ENCODE results near the gene DLK1.
A peak's percentile ranks its signal among the peaks of the same experiment; 100 is the strongest.

DLK1 gene

DNA sequence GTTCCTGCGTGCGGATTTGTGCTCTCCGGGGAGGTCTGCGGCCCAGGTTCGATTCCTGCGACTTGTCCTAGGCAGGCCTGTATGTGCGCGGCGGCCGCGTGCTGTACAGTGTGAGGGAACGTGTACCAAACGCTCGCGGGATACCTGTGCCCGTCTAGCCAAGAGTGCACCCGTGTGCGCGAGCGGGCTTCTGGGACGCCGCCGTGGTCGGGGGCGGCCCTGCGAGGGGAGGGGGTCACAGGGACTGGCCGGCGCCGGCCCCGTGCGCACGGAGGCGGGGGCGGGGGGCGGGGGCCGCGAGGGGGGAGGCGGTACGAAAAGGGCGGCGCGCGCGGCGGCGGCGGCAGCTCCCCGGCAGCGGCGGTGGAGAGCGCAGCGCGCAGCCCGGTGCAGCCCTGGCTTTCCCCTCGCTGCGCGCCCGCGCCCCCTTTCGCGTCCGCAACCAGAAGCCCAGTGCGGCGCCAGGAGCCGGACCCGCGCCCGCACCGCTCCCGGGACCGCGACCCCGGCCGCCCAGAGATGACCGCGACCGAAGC is at the start of gene DLK1:
DLK1 (plus strand) TSS at position 343 of the 536 bp plus-strand sequence; CDS start at position 520, 177 bp downstream.
- H3K27ac ChIP-seq: no peak within 1 kb of the TSS
- ChIA-PET CTCF (no interaction called here), POLR2A (ENCODE audit: low non-redundant PET) (no interaction called here)
- TF ChIP-seq, protein P1, sequence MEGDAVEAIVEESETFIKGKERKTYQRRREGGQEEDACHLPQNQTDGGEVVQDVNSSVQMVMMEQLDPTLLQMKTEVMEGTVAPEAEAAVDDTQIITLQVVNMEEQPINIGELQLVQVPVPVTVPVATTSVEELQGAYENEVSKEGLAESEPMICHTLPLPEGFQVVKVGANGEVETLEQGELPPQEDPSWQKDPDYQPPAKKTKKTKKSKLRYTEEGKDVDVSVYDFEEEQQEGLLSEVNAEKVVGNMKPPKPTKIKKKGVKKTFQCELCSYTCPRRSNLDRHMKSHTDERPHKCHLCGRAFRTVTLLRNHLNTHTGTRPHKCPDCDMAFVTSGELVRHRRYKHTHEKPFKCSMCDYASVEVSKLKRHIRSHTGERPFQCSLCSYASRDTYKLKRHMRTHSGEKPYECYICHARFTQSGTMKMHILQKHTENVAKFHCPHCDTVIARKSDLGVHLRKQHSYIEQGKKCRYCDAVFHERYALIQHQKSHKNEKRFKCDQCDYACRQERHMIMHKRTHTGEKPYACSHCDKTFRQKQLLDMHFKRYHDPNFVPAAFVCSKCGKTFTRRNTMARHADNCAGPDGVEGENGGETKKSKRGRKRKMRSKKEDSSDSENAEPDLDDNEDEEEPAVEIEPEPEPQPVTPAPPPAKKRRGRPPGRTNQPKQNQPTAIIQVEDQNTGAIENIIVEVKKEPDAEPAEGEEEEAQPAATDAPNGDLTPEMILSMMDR (conservative IDR thresholded peaks at IDR 0.05; ENCODE audit: low read depth): no peak
- no peak for DNase-seq (ENCODE audit: low spot score)

DNA sequence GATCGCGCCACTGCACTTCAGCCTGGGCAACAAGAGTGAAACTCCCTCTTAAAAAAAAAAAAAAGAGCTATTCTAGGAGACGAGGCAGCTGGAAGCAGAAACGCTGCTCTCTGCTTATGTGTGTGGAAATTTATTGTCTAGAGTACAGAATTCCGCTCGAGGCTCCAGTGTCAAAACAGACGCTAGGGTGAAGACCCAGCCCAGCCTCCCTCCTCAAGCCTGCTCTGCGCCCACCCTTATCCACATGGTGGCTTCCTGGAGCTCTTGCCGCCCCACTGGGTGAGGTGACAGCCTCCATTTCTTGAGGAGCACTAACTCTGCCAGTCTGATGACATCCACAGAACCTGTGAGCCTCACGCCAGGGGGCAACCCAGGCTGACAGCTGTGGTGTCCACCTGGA is 49.5 kb upstream of the DLK1 start:
- no peak for DNase-seq (ENCODE audit: low spot score)
- ChIA-PET CTCF (interaction anchor here (1.6 kb wide), 1 partner anchor 31 kb away, joined by 3 read pairs; no protein-coding TSS in a partner anchor), POLR2A (ENCODE audit: low non-redundant PET) (no interaction called here)
- H3K27ac ChIP-seq: peak overlapping the region; percentile 81
- TF ChIP-seq, protein P1 (conservative IDR thresholded peaks at IDR 0.05; ENCODE audit: low read depth): no peak

DNA sequence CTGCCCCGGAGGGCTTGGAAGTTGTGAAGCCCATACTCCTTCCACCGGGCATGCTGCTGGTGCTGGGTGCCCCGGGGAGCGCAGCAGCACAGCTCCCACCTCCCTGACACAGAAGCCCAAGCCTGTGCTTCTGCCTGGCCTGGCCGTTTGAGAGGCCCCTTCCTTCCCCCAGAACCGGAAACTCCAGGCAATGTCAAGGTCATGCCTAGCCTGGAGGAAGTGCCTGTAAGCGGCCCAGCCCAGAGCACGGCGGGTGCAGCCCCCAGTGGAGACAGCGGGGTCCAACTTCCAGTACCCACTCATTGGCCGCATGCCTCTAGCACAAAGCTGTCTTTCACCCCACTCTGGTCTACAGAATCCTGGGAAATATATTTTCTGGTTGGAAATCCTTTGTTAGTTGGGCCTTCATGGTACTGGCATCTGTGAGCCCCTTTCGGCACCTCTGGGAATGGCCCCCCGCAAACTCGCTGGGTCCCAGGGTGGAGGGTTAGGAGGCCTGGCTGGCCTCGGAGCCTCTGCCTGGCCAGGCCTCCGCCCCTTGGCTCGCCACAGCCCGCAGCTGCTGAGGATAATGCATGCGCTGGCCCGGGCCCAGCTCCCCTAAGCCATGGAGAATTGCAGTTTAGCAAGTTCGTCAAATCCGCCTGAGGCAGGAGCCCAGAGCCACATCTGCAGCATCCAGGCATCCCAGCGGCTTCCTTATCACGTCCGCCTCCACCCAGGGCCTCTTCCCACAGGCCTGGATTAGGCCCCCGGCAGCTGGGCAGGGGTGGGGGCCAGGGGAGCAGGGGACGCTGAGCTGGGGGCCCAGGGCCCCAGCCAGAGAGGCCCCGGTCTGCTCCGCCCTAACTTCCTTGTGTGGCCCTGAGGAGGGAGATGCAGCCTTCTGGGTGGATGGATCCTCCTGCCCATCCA is 48.9 kb upstream of the DLK1 start:
- ChIA-PET CTCF (interaction anchor here (0.5 to 1.6 kb wide), 2 partner anchors 32 to 133 kb away, joined by 3 read pairs; no protein-coding TSS in a partner anchor), POLR2A (ENCODE audit: low non-redundant PET) (no interaction called here)
- peak overlapping the region; percentile 81 for H3K27ac ChIP-seq
- DNase-seq (ENCODE audit: low spot score): no peak
- TF ChIP-seq, protein P1 (conservative IDR thresholded peaks at IDR 0.05; ENCODE audit: low read depth): no peak

DNA sequence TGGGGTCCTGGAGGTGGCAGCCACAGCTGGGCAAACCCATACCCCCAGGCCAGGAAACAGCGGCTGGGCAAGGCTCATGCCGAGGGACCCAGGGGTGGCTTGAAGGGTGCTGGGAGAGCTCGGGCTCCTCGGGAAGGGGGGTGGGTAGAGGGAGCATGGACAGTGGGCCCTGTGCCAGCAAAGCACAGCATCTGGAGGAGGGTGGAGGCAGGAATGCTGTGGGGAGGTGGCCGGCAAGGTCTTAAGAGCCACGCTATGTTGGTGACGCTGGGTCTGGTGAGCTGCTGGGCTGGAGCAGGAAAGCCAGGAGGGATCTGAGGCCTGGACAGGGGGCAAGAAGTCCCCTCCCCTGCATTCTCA is 48.2 kb upstream of the DLK1 start:
- no peak for DNase-seq (ENCODE audit: low spot score)
- ChIA-PET POLR2A (ENCODE audit: low non-redundant PET) (no interaction called here), CTCF (interaction anchor here (0.5 to 1.6 kb wide), 2 partner anchors 32 to 132 kb away, joined by 3 read pairs; no protein-coding TSS in a partner anchor)

DNA sequence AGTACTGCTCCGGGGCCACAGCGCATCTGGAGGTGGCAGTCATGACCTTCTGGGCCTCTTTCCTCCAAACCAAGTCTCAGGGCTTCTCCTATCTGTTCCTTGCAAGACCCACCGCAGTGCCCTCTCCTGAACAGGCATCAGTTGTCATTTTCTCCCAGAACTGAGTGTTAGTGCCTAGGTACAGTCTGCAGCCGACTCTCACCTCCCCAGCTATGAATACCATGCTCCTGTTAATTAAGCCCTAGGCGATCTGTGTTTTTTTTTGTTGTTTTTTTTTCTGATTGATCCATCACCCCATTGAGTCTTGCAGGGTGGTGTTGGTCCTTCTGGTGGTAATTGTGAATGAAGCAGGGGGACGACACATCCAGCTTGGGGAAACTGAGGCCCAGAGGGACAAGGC is 47.5 kb upstream of the DLK1 start:
- no peak for DNase-seq (ENCODE audit: low spot score)
- POLR2A ChIA-PET (ENCODE audit: low non-redundant PET): no interaction called here
- CTCF ChIA-PET: no interaction called here
- TF ChIP-seq, protein P1 (conservative IDR thresholded peaks at IDR 0.05; ENCODE audit: low read depth): no peak
- peak overlapping the region; percentile 81 for H3K27ac ChIP-seq

More for the DNA sequence above, 48.2 kb upstream of the DLK1 start:
- TF ChIP-seq, protein P1 (conservative IDR thresholded peaks at IDR 0.05; ENCODE audit: low read depth): no peak
- peak overlapping the region; percentile 81 for H3K27ac ChIP-seq

DNA sequence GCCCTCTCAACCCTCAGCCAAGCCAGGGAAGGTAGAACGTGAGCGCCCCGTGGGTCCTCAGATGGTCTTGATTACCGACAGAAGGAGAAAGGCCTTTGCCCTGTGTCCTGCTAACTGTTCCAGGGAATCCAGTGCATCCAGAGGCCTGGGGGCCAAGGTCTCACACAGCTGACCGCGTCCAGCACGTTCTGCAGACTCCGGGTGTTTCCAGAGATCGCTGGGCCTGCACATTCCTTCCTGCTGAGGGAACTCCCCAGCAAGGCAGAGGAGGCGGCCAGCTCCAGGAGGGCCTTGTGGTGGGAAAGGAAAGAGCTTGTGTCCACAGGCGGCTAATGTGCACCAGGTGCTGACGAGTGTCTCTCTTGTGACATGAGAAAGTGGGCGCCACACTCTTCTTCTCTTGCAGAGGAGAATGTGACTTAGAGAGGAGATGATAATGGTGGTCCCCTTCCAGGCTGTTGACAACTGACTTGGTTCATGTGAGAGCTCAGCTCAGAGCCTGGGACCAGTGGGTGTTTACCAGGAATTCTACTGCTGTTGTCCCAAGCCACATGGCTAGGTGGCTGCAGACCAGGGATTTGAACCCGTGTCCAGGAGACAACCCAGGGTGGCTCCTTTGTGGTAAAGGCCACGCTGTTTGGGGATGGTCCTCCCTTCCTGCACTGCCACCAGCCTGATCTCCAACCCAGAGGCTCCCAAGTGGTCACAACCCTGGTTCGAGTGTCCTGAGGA is 46.8 kb upstream of the DLK1 start:
- POLR2A ChIA-PET (ENCODE audit: low non-redundant PET): no interaction called here

More for the DNA sequence above, 46.8 kb upstream of the DLK1 start:
- DNase-seq (ENCODE audit: low spot score): no peak
- TF ChIP-seq, protein P1 (conservative IDR thresholded peaks at IDR 0.05; ENCODE audit: low read depth): no peak
- H3K27ac ChIP-seq: peak overlapping the region; percentile 21; the same call in 1 of the 2 replicates
- CTCF ChIA-PET: interaction anchor here (0.7 kb wide), 1 partner anchor 17 kb away, joined by 3 read pairs; no protein-coding TSS in a partner anchor

All from RWPE1 (cell line).